MV-4-11 (cell line): ENCODE results near the gene MPL.
"Not testable (repeated sequence)": the region's sequence is repeated elsewhere in the genome, so short reads cannot be mapped to it uniquely, and the experiment has no call there.

Experiments used
- DNase-seq: peaks from one replicate; lab custom pipeline; 2025; lab: John Stamatoyannopoulos, UW

Gene MPL

DNA sequence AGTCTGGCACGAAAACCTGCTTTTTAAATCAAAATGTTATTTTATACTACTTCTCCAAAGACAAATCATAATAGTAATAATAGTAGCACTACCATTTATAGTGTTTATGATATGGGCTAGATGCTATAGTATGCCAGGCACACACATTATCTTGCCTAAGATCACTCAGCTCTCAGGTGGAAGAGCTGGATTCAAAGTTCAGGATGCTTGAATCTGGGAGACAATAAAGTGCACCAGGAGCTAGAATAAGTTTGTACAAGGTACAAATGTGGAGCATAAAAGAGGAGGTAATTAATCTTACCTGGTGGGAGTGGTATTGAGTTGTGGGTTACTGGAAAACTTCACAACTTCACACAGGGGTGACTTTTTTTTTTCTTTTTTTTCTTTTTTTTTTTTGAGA, 40.2 kb downstream of the MPL start:
- DNase-seq, result no peak

GRCh38 chr1:43379476-43379875, 41.9 kb downstream of the MPL start:
- DNase-seq, result no peak

GRCh38 chr1:43381612-43382011, 44.0 kb downstream of the MPL start:
- peak; percentile 94 for DNase-seq

- no peak for DNase-seq
Measured at GRCh38 chr1:43382027-43382779, 44.6 kb downstream of the MPL start.

DNA sequence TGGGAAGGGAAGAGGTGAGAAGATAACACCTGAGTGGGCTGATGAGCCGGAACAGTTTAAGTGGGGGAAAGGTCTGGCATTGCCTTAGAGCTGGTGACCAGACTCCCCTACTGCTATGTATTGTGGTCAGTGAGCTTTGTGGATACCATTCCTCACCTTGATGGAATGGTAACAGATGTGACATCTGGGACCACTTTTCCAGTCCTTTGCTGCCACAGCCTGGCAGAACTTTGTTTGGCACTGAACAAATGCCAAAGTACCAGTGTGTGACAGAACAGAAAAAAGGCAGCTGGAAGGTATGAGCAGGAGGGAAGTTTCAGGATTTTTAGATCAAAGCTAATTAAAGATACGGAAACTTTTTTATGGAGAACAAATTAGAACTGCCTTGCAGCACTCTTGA, 45.8 kb downstream of the MPL start:
- DNase-seq, result no peak

DNA sequence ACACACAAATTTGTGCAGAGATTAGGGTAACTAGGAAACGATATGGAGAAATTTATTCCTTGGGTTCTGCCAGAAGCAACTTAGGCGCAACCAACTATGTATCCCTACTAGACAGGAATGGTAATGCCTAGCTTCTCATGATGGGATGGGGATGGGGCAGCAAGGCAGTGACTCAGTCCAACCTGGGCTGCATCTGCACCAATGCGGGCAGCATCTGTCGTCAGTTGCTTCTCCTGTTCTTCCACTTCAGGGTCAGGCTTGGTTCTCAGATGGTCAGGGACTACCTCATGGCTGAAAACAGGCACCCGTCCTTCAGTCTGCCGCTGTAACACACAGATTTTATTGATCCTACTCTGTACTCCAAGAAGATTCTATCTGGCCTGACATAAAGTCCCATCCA, 49.1 kb downstream of the MPL start:
- no peak for DNase-seq

GRCh38 chr1:43387976-43388599, 50.5 kb downstream of the MPL start:
- no peak for DNase-seq

DNA sequence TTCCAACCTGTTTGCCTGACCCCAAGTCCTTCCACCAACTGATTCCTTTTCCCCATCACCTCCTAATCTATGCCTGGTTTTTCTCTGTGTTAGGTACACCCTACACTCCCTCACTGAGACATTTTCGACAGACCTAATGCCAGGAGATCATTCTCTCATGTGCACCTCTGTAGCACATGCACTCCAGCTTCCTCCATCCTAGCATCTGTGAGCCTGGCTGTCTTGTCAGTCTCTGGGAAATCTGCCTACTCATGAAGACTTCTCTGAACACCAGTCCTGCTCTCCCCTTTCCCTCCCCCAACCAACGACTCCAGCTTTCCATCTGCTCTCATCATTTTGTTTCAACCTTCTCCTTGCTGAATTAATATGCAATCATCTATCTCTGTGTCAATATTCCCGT, 51.0 kb downstream of the MPL start:
- DNase-seq, result no peak

DNA sequence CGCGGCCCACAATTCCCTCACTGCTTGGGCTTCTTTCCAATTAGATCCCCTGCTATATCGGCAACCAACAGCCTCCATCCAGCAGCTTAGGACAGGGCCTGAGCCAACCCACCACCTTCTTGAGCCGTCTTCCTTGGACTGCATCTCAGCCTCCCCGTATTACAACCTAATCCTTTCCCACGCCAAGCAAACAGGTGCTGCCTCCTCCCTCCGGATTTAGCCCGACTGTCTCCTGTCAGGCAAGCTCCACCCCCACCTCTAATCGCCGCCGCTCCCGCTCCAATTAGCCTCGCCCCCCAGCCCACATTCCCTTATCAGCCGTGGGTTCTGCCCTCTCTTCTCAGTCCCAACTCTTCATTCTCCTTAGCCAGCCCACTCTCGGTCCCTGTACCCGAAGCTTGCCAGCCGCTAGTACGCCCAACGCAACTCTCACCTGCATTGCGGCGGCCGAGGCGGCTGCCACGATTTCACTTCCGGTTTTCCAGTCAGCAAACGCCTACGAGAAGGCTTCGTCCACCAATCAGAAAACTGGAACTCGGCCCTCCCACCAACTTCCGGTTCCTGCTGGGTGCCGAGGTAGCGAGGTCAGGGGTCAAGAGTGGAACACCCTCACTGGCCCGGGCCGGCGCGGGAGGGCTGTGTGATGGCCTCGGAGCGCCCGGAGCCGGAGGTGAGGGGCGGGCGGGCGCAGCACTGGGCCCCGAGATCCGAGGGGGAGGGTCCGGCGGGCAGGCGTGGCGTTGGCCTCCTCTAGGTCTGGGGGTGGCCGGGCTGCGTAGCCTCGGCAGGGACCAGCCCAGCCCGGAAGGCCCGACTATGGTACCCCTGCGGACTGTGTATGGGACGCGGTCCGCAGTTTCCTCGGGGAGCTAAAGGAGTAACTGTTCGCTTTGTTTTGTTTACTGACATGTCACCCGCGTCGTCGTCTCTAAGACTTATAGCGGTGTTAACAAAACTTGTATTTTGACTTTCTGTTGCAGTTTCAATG, 52.0 kb downstream of the MPL start, which contains the start of the genes MED8 and SZT2:
Gene MED8, minus strand, starts transcription at position 475 of the 988 bp plus-strand sequence. Its CDS starts 36 bp downstream, at position 439.
Gene SZT2, plus strand, starts transcription at position 574 of the 988 bp plus-strand sequence. Its CDS starts 70 bp downstream, at position 644.
- DNase-seq, result peak; percentile 91

GRCh38 chr1:43392702-43393101, 55.1 kb downstream of the MPL start:
- DNase-seq, result no peak

- DNase-seq, result no peak
Measured at GRCh38 chr1:43395523-43395922, 57.9 kb downstream of the MPL start.

DNA sequence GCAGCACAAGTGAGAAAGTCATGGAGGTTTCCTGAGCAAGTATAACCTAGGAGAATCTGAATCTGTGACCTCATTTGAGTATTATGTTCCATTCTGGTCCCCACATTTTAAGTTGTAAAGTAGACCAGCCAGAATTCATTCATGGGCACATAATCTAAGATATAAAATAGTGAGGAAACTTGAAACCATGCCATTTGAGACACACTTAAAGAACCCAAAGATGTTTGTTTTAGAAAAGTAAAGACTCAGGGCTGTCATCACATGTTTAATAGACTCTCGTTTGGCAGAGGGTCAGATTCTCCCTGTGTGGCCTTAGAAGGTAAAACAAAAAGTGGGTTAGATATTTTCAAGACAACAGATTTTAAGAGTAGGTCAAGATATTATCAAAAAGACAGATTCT, 58.4 kb downstream of the MPL start:
- no peak for DNase-seq

- DNase-seq, result no peak
Measured at GRCh38 chr1:43398227-43398626, 60.6 kb downstream of the MPL start.

GRCh38 chr1:43400441-43400840, 62.8 kb downstream of the MPL start:
- DNase-seq, result not testable (repeated sequence)

- no peak for DNase-seq
Measured at GRCh38 chr1:43402089-43402865, 64.7 kb downstream of the MPL start.
